Parathyroid adenoma (tissue), 2 donors: ENCODE measurements around the gene NUAK1.

Experiments
- H2AFZ ChIP-seq: fragments of 300-600 bp; sonication (generic); one replicate; pipeline ENCODE4 v1.7.0; 2017; ENCODE audit warnings: antibody characterized with exemption, mild to moderate bottlenecking
- H3K27ac ChIP-seq: fragments of 300-600 bp; sonication (generic); one replicate; pipeline ENCODE4 v1.7.0; 2017
- H3K27me3 ChIP-seq: fragments of 300-600 bp; sonication (generic); one replicate; pipeline ENCODE4 v1.7.0; 2017; ENCODE audit warnings: low read length; ENCODE audit not compliant: control insufficient read depth, insufficient read depth
- H3K36me3 ChIP-seq: fragments of 300-600 bp; sonication (generic); one replicate; pipeline ENCODE4 v1.7.0; 2017; ENCODE audit warnings: low read length; ENCODE audit not compliant: control insufficient read depth, insufficient read depth
- H3K4me1 ChIP-seq: fragments of 300-600 bp; sonication (generic); one replicate; pipeline ENCODE4 v1.7.0; 2017; ENCODE audit warnings: control low read depth
- H3K4me2 ChIP-seq: fragments of 300-600 bp; sonication (generic); one replicate; pipeline ENCODE4 v1.7.0; 2017; ENCODE audit warnings: low read length
- H3K4me3 ChIP-seq: fragments of 300-600 bp; sonication (generic); one replicate; pipeline ENCODE4 v1.7.0; 2017; ENCODE audit warnings: low read depth, low read length
- H3K79me2 ChIP-seq: fragments of 300-600 bp; sonication (generic); one replicate; pipeline ENCODE4 v1.7.0; 2017; ENCODE audit warnings: control low read depth
- H3K9ac ChIP-seq: fragments of 300-600 bp; sonication (generic); one replicate; pipeline ENCODE4 v1.7.0; 2017; ENCODE audit warnings: mild to moderate bottlenecking
- H3K9me3 ChIP-seq: fragments of 300-600 bp; sonication (generic); one replicate; pipeline ENCODE4 v1.7.0; 2017; ENCODE audit warnings: low read length; ENCODE audit not compliant: control insufficient read depth
- CTCF ChIP-seq: fragments of 300-600 bp; sonication (generic); IDR thresholded peaks from one replicate; pipeline ENCODE4 v1.7.0; 2017; ENCODE audit warnings: antibody characterized with exemption, mild to moderate bottlenecking
- donor health status: primary hyperparathyroidism.

The NUAK1 gene

GRCh38 chr12:106086696-106087095 is 52.1 kb downstream of the NUAK1 start:
- peak overlapping the region; percentile 55 for H3K27ac ChIP-seq
- peak overlapping the region; percentile 10 for H3K4me2 ChIP-seq
- H3K9me3 ChIP-seq: no peaks in the 10 kb centered on the region
- no peak for TF ChIP-seq CTCF
- H3K27me3 ChIP-seq: no peaks in the 10 kb centered on the region
- peaks cover 19% of the 10 kb centered on the region for H3K79me2 ChIP-seq
- peak overlapping the region; percentile 57 for H2AFZ ChIP-seq
- H3K4me3 ChIP-seq: no peak overlapping the region
- peaks cover 8% of the 10 kb centered on the region for H3K4me1 ChIP-seq
- no peak overlapping the region for H3K9ac ChIP-seq
- no peaks in the 10 kb centered on the region for H3K36me3 ChIP-seq

- H3K36me3 ChIP-seq: no peaks in the 10 kb centered on the region
- no peaks in the 10 kb centered on the region for H3K27me3 ChIP-seq
- no peak overlapping the region for H3K4me2 ChIP-seq
- no peak overlapping the region for H2AFZ ChIP-seq
- no peaks in the 10 kb centered on the region for H3K9me3 ChIP-seq
- H3K4me3 ChIP-seq: no peak overlapping the region
- peaks cover 8% of the 10 kb centered on the region for H3K4me1 ChIP-seq
- no peak overlapping the region for H3K9ac ChIP-seq
- H3K27ac ChIP-seq: no peak overlapping the region
- no peak for TF ChIP-seq CTCF
- peaks cover 18% of the 10 kb centered on the region for H3K79me2 ChIP-seq
These were observed 53.5 kb downstream of the NUAK1 start for GRCh38 chr12:106085213-106085612.

GRCh38 chr12:106084759-106085158 is 54.0 kb downstream of the NUAK1 start:
- no peak overlapping the region for H3K27ac ChIP-seq

GRCh38 chr12:106084014-106084671 is 54.6 kb downstream of the NUAK1 start:
- Histone ChIP-seq H3K4me2 (no peak overlapping the region), H3K36me3 (no peaks in the 10 kb centered on the region), H3K79me2 (peaks cover 14% of the 10 kb centered on the region), H3K9ac (no peak overlapping the region), H3K9me3 (no peaks in the 10 kb centered on the region), H3K4me1 (peaks cover 8% of the 10 kb centered on the region), H3K27ac (peak overlapping the region; percentile 9), H3K4me3 (no peak overlapping the region), H2AFZ (no peak overlapping the region), H3K27me3 (no peaks in the 10 kb centered on the region)
- TF ChIP-seq CTCF: no peak

More at GRCh38 chr12:106084759-106085158, 54.0 kb downstream of the NUAK1 start:
- no peak overlapping the region for H3K9ac ChIP-seq
- H3K4me3 ChIP-seq: no peak overlapping the region
- TF ChIP-seq CTCF: no peak
- peaks cover 16% of the 10 kb centered on the region for H3K79me2 ChIP-seq
- no peaks in the 10 kb centered on the region for H3K27me3 ChIP-seq
- no peaks in the 10 kb centered on the region for H3K9me3 ChIP-seq
- H2AFZ ChIP-seq: no peak overlapping the region
- no peaks in the 10 kb centered on the region for H3K36me3 ChIP-seq
- H3K4me1 ChIP-seq: peaks cover 8% of the 10 kb centered on the region
- no peak overlapping the region for H3K4me2 ChIP-seq
